Nephron (organoid): ENCODE results near the gene ANKH.

ENCODE experiments used
- H3K27ac Mint-ChIP-seq, 3 experiments: 2 replicates each; pipeline ENCODE4 v1.8.0; 2020; ENCODE audit warnings: mixed read lengths in 3 of 3, mild to moderate bottlenecking in 2 of 3, moderate library complexity in 1 of 3
- H3K27me3 Mint-ChIP-seq: 2 replicates; pipeline ENCODE4 v1.8.0; 2021; ENCODE audit warnings: low read depth, mild to moderate bottlenecking, moderate library complexity, mixed read lengths
- H3K36me3 Mint-ChIP-seq: 2 replicates; pipeline ENCODE4 v1.8.0; 2020; ENCODE audit warnings: low read depth, mixed read lengths
- H3K4me1 Mint-ChIP-seq: 2 replicates; pipeline ENCODE4 v1.8.0; 2020; ENCODE audit warnings: mixed read lengths
- H3K4me3 Mint-ChIP-seq, 3 experiments: 2 replicates each; pipeline ENCODE4 v1.8.0; 2020; ENCODE audit warnings: mild to moderate bottlenecking in 3 of 3, mixed read lengths in 3 of 3, moderate library complexity in 2 of 3
- H3K9me3 Mint-ChIP-seq: 2 replicates; pipeline ENCODE4 v1.8.0; 2020; ENCODE audit warnings: mixed read lengths
- CTCF ChIP-seq, 3 experiments: fragments of 200-600 bp; sonication (generic); IDR thresholded peaks; one replicate each; pipeline ENCODE4 v1.5.0; 2021; ENCODE audit warnings: antibody characterized with exemption in 3 of 3; ENCODE audit not compliant: unreplicated experiment in 3 of 3

ANKH gene

GRCh38 chr5:14744296-14745187 lies 127.0 kb downstream of the ANKH start:
- H3K9me3 Mint-ChIP-seq: no peaks in the 10 kb centered on the region

GRCh38 chr5:14743601-14744295 lies 127.8 kb downstream of the ANKH start:
- Mint-ChIP-seq H3K36me3 (peaks cover 3% of the 10 kb centered on the region), H3K4me1 (peaks cover 43% of the 10 kb centered on the region), H3K27me3 (no peaks in the 10 kb centered on the region), H3K9me3 (no peaks in the 10 kb centered on the region), H3K27ac (peak overlapping the region in 2 of 3 experiments; percentile 28 to 36), H3K4me3 (no peak overlapping the region)
- TF ChIP-seq CTCF (IDR thresholded peaks at IDR 0.05; ENCODE audit: unreplicated experiment in 3 of 3): no peak

More at GRCh38 chr5:14744296-14745187, 127.0 kb downstream of the ANKH start:
- no peaks in the 10 kb centered on the region for H3K27me3 Mint-ChIP-seq
- peaks cover 3% of the 10 kb centered on the region for H3K36me3 Mint-ChIP-seq
- H3K4me3 Mint-ChIP-seq: peak overlapping the region in 1 of 3 experiments; percentile 7
- no peak for TF ChIP-seq CTCF (IDR thresholded peaks at IDR 0.05; ENCODE audit: unreplicated experiment in 3 of 3)
- peaks cover 49% of the 10 kb centered on the region for H3K4me1 Mint-ChIP-seq
- H3K27ac Mint-ChIP-seq: peak overlapping the region in 2 of 3 experiments; percentile 36 to 50

GRCh38 chr5:14742498-14742897 lies 129.1 kb downstream of the ANKH start:
- peak overlapping the region in 1 of 3 experiments; percentile 9 for H3K27ac Mint-ChIP-seq
- peak overlapping the region in 1 of 3 experiments; percentile 5 for H3K4me3 Mint-ChIP-seq
- H3K36me3 Mint-ChIP-seq: peaks cover 3% of the 10 kb centered on the region
- H3K9me3 Mint-ChIP-seq: no peaks in the 10 kb centered on the region
- TF ChIP-seq CTCF (IDR thresholded peaks at IDR 0.05; ENCODE audit: unreplicated experiment in 3 of 3): no peak
- H3K4me1 Mint-ChIP-seq: peaks cover 43% of the 10 kb centered on the region
- no peaks in the 10 kb centered on the region for H3K27me3 Mint-ChIP-seq

GRCh38 chr5:14741801-14742440 lies 129.7 kb downstream of the ANKH start:
- H3K9me3 Mint-ChIP-seq: no peaks in the 10 kb centered on the region
- TF ChIP-seq CTCF (IDR thresholded peaks at IDR 0.05; ENCODE audit: unreplicated experiment in 3 of 3): no peak
- H3K27me3 Mint-ChIP-seq: no peaks in the 10 kb centered on the region
- H3K4me3 Mint-ChIP-seq: no peak overlapping the region
- H3K4me1 Mint-ChIP-seq: peaks cover 43% of the 10 kb centered on the region
- H3K27ac Mint-ChIP-seq: no peak overlapping the region
- peaks cover 3% of the 10 kb centered on the region for H3K36me3 Mint-ChIP-seq

GRCh38 chr5:14741131-14741530 lies 130.4 kb downstream of the ANKH start:
- no peaks in the 10 kb centered on the region for H3K27me3 Mint-ChIP-seq
- TF ChIP-seq CTCF (IDR thresholded peaks at IDR 0.05; ENCODE audit: unreplicated experiment in 3 of 3): no peak

More at GRCh38 chr5:14741131-14741530, 130.4 kb downstream of the ANKH start:
- H3K27ac Mint-ChIP-seq: peak overlapping the region in 1 of 3 experiments; percentile 38
- no peaks in the 10 kb centered on the region for H3K9me3 Mint-ChIP-seq
- peaks cover 43% of the 10 kb centered on the region for H3K4me1 Mint-ChIP-seq
- H3K36me3 Mint-ChIP-seq: peaks cover 7% of the 10 kb centered on the region
- H3K4me3 Mint-ChIP-seq: no peak overlapping the region
